ENCODE results near the gene KDM1B. TPM values are rescaled to one million over a fixed set of nuclear protein-coding genes. Genes with fewer than 3 reads are reported as not detected.

Gene KDM1B
- total and polyA plus RNA-seq, 2 of the 8 experiments (the other 6 are each of a cell fraction or from before 2014, with no cell fraction given) = 3.7 to 7.5 TPM

DNA sequence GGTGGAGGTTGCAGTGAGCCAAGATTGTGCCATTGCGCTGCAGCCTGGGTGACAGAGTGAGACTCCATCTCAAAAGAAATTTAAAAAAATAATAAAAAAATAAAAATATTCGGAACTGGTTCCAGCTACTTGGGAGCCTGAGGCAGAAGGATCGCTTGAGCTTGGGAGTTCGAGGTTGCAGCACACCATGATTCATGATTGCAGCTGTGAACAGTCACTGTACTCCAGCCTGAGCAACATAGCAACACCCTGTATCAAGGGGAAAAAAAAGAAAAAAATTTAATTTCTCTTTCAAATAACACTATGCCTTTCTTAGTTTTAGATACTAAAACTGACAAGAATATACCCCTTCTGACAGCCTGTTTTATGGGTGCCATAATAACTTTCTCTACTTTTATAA is 10.5 kb downstream of the KDM1B start:
- H3K9ac ChIP-seq (replicated peaks in 1 of 4; ENCODE audit: extremely low read depth in 1 of 4, low read depth in 3 of 4, low read length in 3 of 4) = no peak overlapping the region

More for the DNA sequence above, 10.5 kb downstream of the KDM1B start:
- TF ChIP-seq RAD21 (IDR thresholded peaks at IDR 0.05 in 1 of 2, conservative IDR thresholded peaks at IDR 0.05 in 1 of 2; ENCODE audit: low read depth in 2 of 2, low read length in 2 of 2) = no peak
- TF ChIP-seq, protein P1, sequence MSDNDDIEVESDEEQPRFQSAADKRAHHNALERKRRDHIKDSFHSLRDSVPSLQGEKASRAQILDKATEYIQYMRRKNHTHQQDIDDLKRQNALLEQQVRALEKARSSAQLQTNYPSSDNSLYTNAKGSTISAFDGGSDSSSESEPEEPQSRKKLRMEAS (IDR thresholded peaks at IDR 0.05) = no peak
- no peak for TF ChIP-seq EP300 (IDR thresholded peaks at IDR 0.05; ENCODE audit: borderline replicate concordance in 1 of 2, low read depth in 2 of 2, low read length in 2 of 2)
- no peak for TF ChIP-seq HDAC2 (IDR thresholded peaks at IDR 0.05; ENCODE audit: borderline replicate concordance in 1 of 2, low read depth in 2 of 2, low read length in 2 of 2)
- no peak for TF ChIP-seq ASH2L (IDR thresholded peaks at IDR 0.05; ENCODE audit: low read length)
- TF ChIP-seq ZNF274 (IDR thresholded peaks at IDR 0.05; ENCODE audit: borderline replicate concordance, extremely low read depth, low read length) = no peak
- TF ChIP-seq CEBPB (IDR thresholded peaks at IDR 0.05; ENCODE audit: low read depth, low read length) = no peak
- TF ChIP-seq MAFK (IDR thresholded peaks at IDR 0.05; ENCODE audit: low read depth, low read length) = no peak
- no peak for TF ChIP-seq TCF12 (IDR thresholded peaks at IDR 0.05; ENCODE audit: low read depth, low read length)
- TF ChIP-seq, protein P2, sequence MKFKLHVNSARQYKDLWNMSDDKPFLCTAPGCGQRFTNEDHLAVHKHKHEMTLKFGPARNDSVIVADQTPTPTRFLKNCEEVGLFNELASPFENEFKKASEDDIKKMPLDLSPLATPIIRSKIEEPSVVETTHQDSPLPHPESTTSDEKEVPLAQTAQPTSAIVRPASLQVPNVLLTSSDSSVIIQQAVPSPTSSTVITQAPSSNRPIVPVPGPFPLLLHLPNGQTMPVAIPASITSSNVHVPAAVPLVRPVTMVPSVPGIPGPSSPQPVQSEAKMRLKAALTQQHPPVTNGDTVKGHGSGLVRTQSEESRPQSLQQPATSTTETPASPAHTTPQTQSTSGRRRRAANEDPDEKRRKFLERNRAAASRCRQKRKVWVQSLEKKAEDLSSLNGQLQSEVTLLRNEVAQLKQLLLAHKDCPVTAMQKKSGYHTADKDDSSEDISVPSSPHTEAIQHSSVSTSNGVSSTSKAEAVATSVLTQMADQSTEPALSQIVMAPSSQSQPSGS (IDR thresholded peaks at IDR 0.05; ENCODE audit: low read length) = no peak
- TF ChIP-seq JUND (IDR thresholded peaks at IDR 0.05; ENCODE audit: low read length) = no peak
- TF ChIP-seq BRCA1 (IDR thresholded peaks at IDR 0.05; ENCODE audit: low read depth, low read length) = no peak
- H4K5ac ChIP-seq (ENCODE audit: insufficient read length, low read depth, low read length) = no peak overlapping the region
- 90% methylated on average over 4 of the region's 4 CpGs; no CpG with 5 or more reads in 1 of the 2 experiments for WGBS, 2 experiments (ENCODE audit: extremely low coverage in 1 of 2, insufficient coverage in 1 of 2, insufficient read length in 1 of 2, insufficient replicate concordance in 2 of 2, low coverage in 1 of 2, low lambda C conversion rate in 2 of 2, missing lambda C conversion rate in 1 of 2)
- ChIA-PET CTCF (ENCODE audit: partially characterized antibody) (no interaction called here), POLR2A (ENCODE audit: partially characterized antibody) (no interaction called here)
- no peak overlapping the region for H2BK5ac ChIP-seq (ENCODE audit: low read depth, low read length)
- peaks cover 0 to 2% of the 10 kb centered on the region in 2 experiments for H4K20me1 ChIP-seq (replicated peaks in 1 of 2; ENCODE audit: control insufficient read depth in 1 of 2, insufficient read depth in 2 of 2, low read length in 2 of 2)
- H2BK12ac ChIP-seq (ENCODE audit: low read depth, low read length) = no peak overlapping the region
- H2BK15ac ChIP-seq (ENCODE audit: low read length) = no peak overlapping the region
- H2AK5ac ChIP-seq (ENCODE audit: low read depth, low read length) = no peak overlapping the region
- H4K8ac ChIP-seq (ENCODE audit: extremely low read depth, insufficient read depth, low read length) = no peak overlapping the region
- no peaks in the 10 kb centered on the region for H3K79me1 ChIP-seq (ENCODE audit: low read depth, low read length)
- no peak overlapping the region for H3K18ac ChIP-seq (ENCODE audit: extremely low read depth, low read length)
- H2BK20ac ChIP-seq (ENCODE audit: low read length) = no peak overlapping the region
- no peaks in the 10 kb centered on the region for H3K27me3 ChIP-seq (replicated peaks in 1 of 4; ENCODE audit: control insufficient read depth in 3 of 4, extremely low read depth in 1 of 4, insufficient read depth in 3 of 4, low read length in 3 of 4)
- no peaks in the 10 kb centered on the region for H3K4me1 ChIP-seq (replicated peaks in 1 of 4; ENCODE audit: control insufficient read depth in 3 of 4, insufficient read depth in 4 of 4, low read length in 3 of 4)
- H3K27ac ChIP-seq (ENCODE audit: low read depth, low read length) = no peak overlapping the region
- no peak overlapping the region for H4K91ac ChIP-seq (replicated peaks; ENCODE audit: insufficient read length, low read length)
- H3K4ac ChIP-seq (replicated peaks; ENCODE audit: insufficient read length, low read depth, low read length) = no peak overlapping the region
- FAIRE-seq = no peak
- H3K14ac ChIP-seq (ENCODE audit: insufficient read length) = no peak overlapping the region
- peaks cover 3 to 32% (median 19%) of the 10 kb centered on the region in 4 experiments; a peak in 6 of 8 replicates for H3K36me3 ChIP-seq (ENCODE audit: control insufficient read depth in 2 of 4, insufficient read depth in 4 of 4, low read length in 3 of 4)
- H2BK120ac ChIP-seq (replicated peaks; ENCODE audit: low read depth, low read length) = no peak overlapping the region
- no peaks in the 10 kb centered on the region for H3K79me2 ChIP-seq (ENCODE audit: control insufficient read depth in 1 of 2, insufficient read depth in 2 of 2, low read length in 2 of 2)
- H3K23ac ChIP-seq (ENCODE audit: insufficient read length) = no peak overlapping the region
- DNase-seq (ENCODE audit: low read depth in 1 of 2, low spot score in 2 of 2) = no peak
- H2AFZ ChIP-seq (ENCODE audit: low read length) = no peak overlapping the region
- H3K56ac ChIP-seq (replicated peaks; ENCODE audit: insufficient read length, low read depth, low read length) = no peak overlapping the region
- no peak overlapping the region for H3K4me3 ChIP-seq (ENCODE audit: extremely low read depth in 1 of 4, insufficient read depth in 2 of 4, low read depth in 3 of 4, low read length in 4 of 4)
- no peak overlapping the region for H3K4me2 ChIP-seq (ENCODE audit: insufficient read depth in 1 of 2, low read depth in 2 of 2, low read length in 2 of 2)
- peaks cover 0 to 7% of the 10 kb centered on the region in 2 experiments; a peak in 2 of 4 replicates for H3K9me3 ChIP-seq (ENCODE audit: insufficient read depth in 2 of 2, low read depth in 1 of 2, low read length in 1 of 2)
- H3K23me2 ChIP-seq (ENCODE audit: low read depth, low read length) = no peaks in the 10 kb centered on the region
